ENCODE data around the gene TNFSF11.

GRCh38 chr13:42547612-42548011, 26.3 kb upstream of the TNFSF11 start:
- no peak for TF ChIP-seq CTCF (IDR thresholded peaks at IDR 0.05)
- TF ChIP-seq POLR2AphosphoS5 (IDR thresholded peaks at IDR 0.05), result no peak
- no peak for TF ChIP-seq POLR2A (IDR thresholded peaks at IDR 0.05)
